K562 (cell line): ENCODE measurements around the gene NFXL1. TPM values are rescaled to one million over a fixed set of nuclear protein-coding genes. Genes with fewer than 3 reads are reported as not detected.

Source experiments
- ATF7 ChIP-seq: fragments of 450-650 bp; IDR thresholded peaks from 2 replicates; pipeline ENCODE4 v1.7.1; 2014; ENCODE audit warnings: mild to moderate bottlenecking, moderate library complexity
- HDGF ChIP-seq: fragments of 450-650 bp; IDR thresholded peaks from 2 replicates; pipeline ENCODE4 v1.6.1; 2016
- HNRNPUL1 ChIP-seq: fragments of 200-400 bp; formaldehyde crosslinking; IDR thresholded peaks from 2 replicates; pipeline ENCODE4 v1.6.1; 2017; ENCODE audit warnings: low read length
- KDM4B ChIP-seq, 2 experiments: fragments of 450-650 bp in 1 of 2; sonication (generic) in 1 of 2; IDR thresholded peaks; 2 replicates each; pipeline ENCODE4 v1.6.1; 2016 to 2017; ENCODE audit warnings: borderline replicate concordance in 2 of 2, antibody characterized with exemption in 1 of 2, low read depth in 1 of 2, mild to moderate bottlenecking in 1 of 2
- RCOR1 ChIP-seq, 2 experiments: IDR thresholded peaks; 2 replicates each; pipeline ENCODE4 v1.6.1; 2012; ENCODE audit warnings: low read depth in 2 of 2, low read length in 2 of 2, borderline replicate concordance in 1 of 2, improper control_type of control experiment in 1 of 2
- ZNF239 ChIP-seq: fragments of 250-450 bp; sonication (Bioruptor Pico); IDR thresholded peaks from 2 replicates; pipeline ENCODE4 v1.4.0; 2020; ENCODE audit warnings: mild to moderate bottlenecking
- ZNF253 ChIP-seq: fragments of 250-450 bp; sonication (Bioruptor Pico); conservative IDR thresholded peaks from 2 replicates; pipeline ENCODE4 v1.6.1; 2021; ENCODE audit warnings: mild to moderate bottlenecking
- polyA plus RNA-seq, 8 experiments: library from polyadenylated mRNA; depleted of rRNA in 4 of 8; stranded (reverse) in 5 of 8; unstranded in 3 of 8; fragments of >200 nt; fragmentation: Nextera tagmentation in 2 of 8; fragmentation: Illumina TruSeq in 1 of 8; extraction: Ambion mirVana in 2 of 8; extraction: Trizol in 1 of 8; gene quantifications; 2 replicates each; pipeline versions ENCODE4 v1.2.1 to v1.2.3, GENCODE V29; 2011 to 2014; ENCODE audit warnings: inconsistent platforms in 1 of 8, missing spikeins in 1 of 8
- total RNA-seq, 7 experiments: library from RNA; depleted of rRNA in 6 of 7; stranded (reverse); fragments of >200 nt in 6 of 7; fragmentation: Illumina TruSeq in 2 of 7; extraction: Trizol in 2 of 7; gene quantifications; 2 replicates each; pipeline versions ENCODE4 v1.2.1 to v1.2.3, GENCODE V29; 2011 to 2021; ENCODE audit warnings: low replicate concordance in 1 of 7
- TF ChIP-seq, protein P1 (sequence below): sonication (generic); formaldehyde crosslinking; IDR thresholded peaks from 2 replicates; pipeline ENCODE4 v1.8.0; 2022; ENCODE audit warnings: missing genetic modification reagents, mild to moderate bottlenecking, moderate library complexity, borderline replicate concordance
- TF ChIP-seq, protein P2 (sequence below): fragments of 250-450 bp; sonication (Bioruptor Pico); IDR thresholded peaks from 2 replicates; pipeline ENCODE4 v1.8.0; 2022; ENCODE audit warnings: inconsistent platforms, mild to moderate bottlenecking, moderate library complexity, borderline replicate concordance
- TF ChIP-seq, protein P3 (sequence below): sonication (generic); formaldehyde crosslinking; IDR thresholded peaks from 2 replicates; pipeline ENCODE4 v1.8.0; 2022; ENCODE audit warnings: mild to moderate bottlenecking, missing genetic modification reagents
- TF ChIP-seq, protein P4 (sequence below), 2 experiments: fragments of 450-650 bp; IDR thresholded peaks; 2 replicates each; pipeline ENCODE4 v1.6.1; 2016

NFXL1 gene
- total and polyA plus RNA-seq, 9 of the 15 experiments (the other 6 are each of a cell fraction or from before 2014, with no cell fraction given) = 7.5 to 27.0 (median 10.6) TPM

DNA sequence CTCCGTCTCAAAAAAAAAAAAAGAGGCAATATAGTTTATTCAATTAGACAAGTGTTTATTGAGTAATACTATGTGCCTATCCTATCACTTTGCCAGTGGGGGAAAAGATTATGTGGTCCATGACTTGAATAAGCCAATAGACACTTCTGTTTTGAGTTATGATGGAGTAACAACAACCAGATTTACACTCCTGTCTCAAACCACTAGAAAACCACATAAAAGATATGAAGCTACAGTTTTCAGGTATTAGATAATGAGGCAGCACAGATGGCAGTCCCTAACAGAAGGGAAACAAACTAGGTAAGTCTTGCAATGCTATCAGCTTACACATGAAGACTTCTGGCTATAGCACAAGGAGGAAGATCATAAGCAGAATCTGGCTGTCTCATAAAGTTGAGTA is 22.5 kb downstream of the NFXL1 start (continued):
- TF ChIP-seq RCOR1 (IDR thresholded peaks at IDR 0.05; ENCODE audit: borderline replicate concordance in 1 of 2, low read depth in 2 of 2, low read length in 2 of 2) (no peak), ZNF239 (CRISPR knock-in tag) (no peak), HNRNPUL1 (no peak), ATF7 (no peak), KDM4B (IDR thresholded peaks at IDR 0.05; ENCODE audit: borderline replicate concordance in 2 of 2, low read depth in 1 of 2) (no peak), ZNF253 (CRISPR knock-in tag) (no peak), HDGF (no peak)
- TF ChIP-seq, protein P1, sequence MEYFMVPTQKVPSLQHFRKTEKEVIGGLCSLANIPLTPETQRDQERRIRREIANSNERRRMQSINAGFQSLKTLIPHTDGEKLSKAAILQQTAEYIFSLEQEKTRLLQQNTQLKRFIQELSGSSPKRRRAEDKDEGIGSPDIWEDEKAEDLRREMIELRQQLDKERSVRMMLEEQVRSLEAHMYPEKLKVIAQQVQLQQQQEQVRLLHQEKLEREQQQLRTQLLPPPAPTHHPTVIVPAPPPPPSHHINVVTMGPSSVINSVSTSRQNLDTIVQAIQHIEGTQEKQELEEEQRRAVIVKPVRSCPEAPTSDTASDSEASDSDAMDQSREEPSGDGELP (CRISPR knock-in tag) = no peak
- TF ChIP-seq, protein P2, sequence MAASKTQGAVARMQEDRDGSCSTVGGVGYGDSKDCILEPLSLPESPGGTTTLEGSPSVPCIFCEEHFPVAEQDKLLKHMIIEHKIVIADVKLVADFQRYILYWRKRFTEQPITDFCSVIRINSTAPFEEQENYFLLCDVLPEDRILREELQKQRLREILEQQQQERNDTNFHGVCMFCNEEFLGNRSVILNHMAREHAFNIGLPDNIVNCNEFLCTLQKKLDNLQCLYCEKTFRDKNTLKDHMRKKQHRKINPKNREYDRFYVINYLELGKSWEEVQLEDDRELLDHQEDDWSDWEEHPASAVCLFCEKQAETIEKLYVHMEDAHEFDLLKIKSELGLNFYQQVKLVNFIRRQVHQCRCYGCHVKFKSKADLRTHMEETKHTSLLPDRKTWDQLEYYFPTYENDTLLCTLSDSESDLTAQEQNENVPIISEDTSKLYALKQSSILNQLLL (CRISPR knock-in tag) = no peak
- TF ChIP-seq, protein P3, sequence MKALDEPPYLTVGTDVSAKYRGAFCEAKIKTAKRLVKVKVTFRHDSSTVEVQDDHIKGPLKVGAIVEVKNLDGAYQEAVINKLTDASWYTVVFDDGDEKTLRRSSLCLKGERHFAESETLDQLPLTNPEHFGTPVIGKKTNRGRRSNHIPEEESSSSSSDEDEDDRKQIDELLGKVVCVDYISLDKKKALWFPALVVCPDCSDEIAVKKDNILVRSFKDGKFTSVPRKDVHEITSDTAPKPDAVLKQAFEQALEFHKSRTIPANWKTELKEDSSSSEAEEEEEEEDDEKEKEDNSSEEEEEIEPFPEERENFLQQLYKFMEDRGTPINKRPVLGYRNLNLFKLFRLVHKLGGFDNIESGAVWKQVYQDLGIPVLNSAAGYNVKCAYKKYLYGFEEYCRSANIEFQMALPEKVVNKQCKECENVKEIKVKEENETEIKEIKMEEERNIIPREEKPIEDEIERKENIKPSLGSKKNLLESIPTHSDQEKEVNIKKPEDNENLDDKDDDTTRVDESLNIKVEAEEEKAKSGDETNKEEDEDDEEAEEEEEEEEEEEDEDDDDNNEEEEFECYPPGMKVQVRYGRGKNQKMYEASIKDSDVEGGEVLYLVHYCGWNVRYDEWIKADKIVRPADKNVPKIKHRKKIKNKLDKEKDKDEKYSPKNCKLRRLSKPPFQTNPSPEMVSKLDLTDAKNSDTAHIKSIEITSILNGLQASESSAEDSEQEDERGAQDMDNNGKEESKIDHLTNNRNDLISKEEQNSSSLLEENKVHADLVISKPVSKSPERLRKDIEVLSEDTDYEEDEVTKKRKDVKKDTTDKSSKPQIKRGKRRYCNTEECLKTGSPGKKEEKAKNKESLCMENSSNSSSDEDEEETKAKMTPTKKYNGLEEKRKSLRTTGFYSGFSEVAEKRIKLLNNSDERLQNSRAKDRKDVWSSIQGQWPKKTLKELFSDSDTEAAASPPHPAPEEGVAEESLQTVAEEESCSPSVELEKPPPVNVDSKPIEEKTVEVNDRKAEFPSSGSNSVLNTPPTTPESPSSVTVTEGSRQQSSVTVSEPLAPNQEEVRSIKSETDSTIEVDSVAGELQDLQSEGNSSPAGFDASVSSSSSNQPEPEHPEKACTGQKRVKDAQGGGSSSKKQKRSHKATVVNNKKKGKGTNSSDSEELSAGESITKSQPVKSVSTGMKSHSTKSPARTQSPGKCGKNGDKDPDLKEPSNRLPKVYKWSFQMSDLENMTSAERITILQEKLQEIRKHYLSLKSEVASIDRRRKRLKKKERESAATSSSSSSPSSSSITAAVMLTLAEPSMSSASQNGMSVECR (CRISPR knock-in tag) = no peak
- TF ChIP-seq, protein P4, sequence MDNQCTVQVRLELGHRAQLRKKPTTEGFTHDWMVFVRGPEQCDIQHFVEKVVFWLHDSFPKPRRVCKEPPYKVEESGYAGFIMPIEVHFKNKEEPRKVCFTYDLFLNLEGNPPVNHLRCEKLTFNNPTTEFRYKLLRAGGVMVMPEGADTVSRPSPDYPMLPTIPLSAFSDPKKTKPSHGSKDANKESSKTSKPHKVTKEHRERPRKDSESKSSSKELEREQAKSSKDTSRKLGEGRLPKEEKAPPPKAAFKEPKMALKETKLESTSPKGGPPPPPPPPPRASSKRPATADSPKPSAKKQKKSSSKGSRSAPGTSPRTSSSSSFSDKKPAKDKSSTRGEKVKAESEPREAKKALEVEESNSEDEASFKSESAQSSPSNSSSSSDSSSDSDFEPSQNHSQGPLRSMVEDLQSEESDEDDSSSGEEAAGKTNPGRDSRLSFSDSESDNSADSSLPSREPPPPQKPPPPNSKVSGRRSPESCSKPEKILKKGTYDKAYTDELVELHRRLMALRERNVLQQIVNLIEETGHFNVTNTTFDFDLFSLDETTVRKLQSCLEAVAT (IDR thresholded peaks at IDR 0.05) = no peak
